Omental fat pad (tissue), 4 donors: ENCODE measurements around the gene HARS2. TPM values are rescaled to one million over a fixed set of nuclear protein-coding genes. Genes with fewer than 3 reads are reported as not detected.
"Not testable (repeated sequence)": the region's sequence is repeated elsewhere in the genome, so short reads cannot be mapped to it uniquely, and the experiment has no call there.

Experiments used
- ATAC-seq: fragments of 150-250 bp; one replicate; pipeline ENCODE4 v1.9.1; 2016; ENCODE audit warnings: mild to moderate bottlenecking, moderate library complexity; ENCODE audit not compliant: low FRiP score
- DNase-seq: peaks from one replicate; pipeline ENCODE4 v3.0.0-alpha.2; 2019; ENCODE audit warnings: low spot score
- small RNA-seq: library from RNA; depleted of rRNA; stranded (forward); fragments of <200 nt; gene quantifications from one replicate; pipeline ENCODE3, GENCODE V24; 2016
- total RNA-seq, 4 donors: library from RNA; depleted of rRNA; stranded (reverse); fragments of >200 nt; gene quantifications; one replicate each; pipeline ENCODE4 v1.1.0, GENCODE V29; 2016
- TF ChIP-seq, protein P1 (sequence below), 3 donors: fragments of 450-650 bp; IDR thresholded peaks; one replicate each; pipeline ENCODE4 v1.5.1; 2016 to 2017; ENCODE audit warnings: antibody characterized with exemption in 3 of 3, mild to moderate bottlenecking in 3 of 3, moderate library complexity in 2 of 3

The HARS2 gene
- total RNA-seq, 4 donors from 2014 or later = 11.9 to 30.9 (median 20.6) TPM

DNA sequence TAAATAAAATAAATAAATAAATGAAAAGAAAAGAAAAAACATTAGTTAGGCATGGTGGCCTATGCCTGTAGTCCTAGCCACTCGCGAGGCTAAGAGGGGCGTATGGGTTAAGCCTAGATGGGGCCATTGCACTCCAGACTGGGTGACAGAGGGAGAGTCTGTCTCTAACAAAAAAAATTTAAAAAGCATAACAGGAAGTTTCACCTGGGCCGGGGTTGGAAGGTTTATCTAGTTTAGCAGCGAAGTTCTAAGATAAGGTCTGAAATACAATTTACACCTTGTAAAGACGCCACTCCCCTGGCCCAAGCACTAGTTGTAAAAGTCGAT, 27.0 kb downstream of the HARS2 start:
- ATAC-seq = no peak
- DNase-seq = no peak
- TF ChIP-seq, protein P1, sequence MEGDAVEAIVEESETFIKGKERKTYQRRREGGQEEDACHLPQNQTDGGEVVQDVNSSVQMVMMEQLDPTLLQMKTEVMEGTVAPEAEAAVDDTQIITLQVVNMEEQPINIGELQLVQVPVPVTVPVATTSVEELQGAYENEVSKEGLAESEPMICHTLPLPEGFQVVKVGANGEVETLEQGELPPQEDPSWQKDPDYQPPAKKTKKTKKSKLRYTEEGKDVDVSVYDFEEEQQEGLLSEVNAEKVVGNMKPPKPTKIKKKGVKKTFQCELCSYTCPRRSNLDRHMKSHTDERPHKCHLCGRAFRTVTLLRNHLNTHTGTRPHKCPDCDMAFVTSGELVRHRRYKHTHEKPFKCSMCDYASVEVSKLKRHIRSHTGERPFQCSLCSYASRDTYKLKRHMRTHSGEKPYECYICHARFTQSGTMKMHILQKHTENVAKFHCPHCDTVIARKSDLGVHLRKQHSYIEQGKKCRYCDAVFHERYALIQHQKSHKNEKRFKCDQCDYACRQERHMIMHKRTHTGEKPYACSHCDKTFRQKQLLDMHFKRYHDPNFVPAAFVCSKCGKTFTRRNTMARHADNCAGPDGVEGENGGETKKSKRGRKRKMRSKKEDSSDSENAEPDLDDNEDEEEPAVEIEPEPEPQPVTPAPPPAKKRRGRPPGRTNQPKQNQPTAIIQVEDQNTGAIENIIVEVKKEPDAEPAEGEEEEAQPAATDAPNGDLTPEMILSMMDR (IDR thresholded peaks at IDR 0.05) = no peak

DNA sequence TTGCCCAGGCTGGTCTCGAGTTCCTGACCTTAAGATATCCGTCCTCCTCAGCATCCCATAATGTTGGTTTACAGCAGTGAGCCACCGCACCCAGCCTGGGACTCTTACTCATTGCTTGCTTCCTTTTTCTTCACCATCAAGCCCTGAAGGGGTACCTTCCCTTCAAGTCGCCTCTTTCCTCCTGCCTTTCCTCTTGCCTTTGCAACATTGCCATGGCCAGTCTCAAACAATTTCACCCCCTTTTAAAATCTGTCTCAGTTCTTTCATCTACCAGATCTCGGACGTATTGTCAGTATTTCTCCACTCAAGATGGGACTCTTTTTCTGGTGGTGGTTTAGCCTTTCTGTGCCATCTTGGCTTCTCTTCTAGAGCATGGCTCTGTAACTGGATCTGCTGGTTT, 29.5 kb downstream of the HARS2 start:
- not testable (repeated sequence) for ATAC-seq

DNA sequence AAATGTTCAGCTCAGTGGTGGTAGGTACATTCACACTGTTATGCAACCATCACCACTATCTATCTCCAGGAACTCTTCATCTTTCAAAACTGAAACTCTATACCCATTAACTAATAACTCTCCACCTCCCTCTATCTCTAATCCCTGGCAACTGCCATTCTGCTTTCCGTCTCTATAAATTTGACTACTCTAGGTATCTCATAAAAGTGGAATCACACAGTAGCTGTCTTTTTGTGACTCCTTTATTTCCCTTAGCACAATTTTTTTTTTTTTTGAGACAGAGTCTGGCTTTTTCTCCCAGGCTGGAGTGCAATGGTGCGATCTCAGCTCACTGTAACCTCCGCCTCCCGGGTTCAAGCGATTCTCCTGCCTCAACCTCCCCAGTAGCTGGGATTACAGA, 30.1 kb downstream of the HARS2 start:
- not testable (repeated sequence) for ATAC-seq

More for the DNA sequence above, 29.5 kb downstream of the HARS2 start:
- DNase-seq = not testable (repeated sequence)

DNA sequence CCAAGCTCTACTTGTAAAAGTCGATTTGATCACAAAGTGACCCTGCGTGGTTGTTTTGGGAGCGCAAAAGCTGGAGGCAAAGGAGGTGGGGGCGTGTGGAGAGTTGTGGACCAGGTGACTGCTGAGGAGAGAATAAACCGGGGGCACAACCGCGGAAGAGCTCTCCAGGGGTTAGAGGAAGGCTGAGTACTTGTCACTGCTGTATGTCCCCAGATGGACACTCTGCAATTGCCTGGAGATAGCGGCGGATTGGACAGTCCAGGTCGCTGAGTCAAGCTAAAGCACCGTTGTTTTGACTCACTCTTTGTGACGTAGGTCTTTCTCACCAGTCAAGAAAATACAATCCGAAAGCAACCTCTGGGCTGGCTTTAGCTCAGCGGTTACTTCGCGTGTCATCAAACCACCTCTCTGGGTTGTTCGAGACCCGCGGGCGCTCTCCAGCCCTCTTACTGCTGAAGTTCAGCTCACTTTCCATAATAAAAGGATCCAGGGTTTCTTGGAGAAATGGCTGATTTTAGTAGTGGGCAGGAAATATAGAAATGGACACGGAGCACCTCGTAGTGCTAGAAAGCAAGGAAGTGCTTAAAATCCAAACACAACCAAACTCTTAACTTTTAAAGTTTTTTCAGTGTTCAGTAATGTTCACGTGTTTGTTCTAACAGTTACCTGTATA, 34.7 kb downstream of the HARS2 start:
- DNase-seq = no peak
- TF ChIP-seq, protein P1 (IDR thresholded peaks at IDR 0.05) = no peak
- peak; percentile 81 for ATAC-seq

More for the DNA sequence above, 30.1 kb downstream of the HARS2 start:
- not testable (repeated sequence) for DNase-seq

DNA sequence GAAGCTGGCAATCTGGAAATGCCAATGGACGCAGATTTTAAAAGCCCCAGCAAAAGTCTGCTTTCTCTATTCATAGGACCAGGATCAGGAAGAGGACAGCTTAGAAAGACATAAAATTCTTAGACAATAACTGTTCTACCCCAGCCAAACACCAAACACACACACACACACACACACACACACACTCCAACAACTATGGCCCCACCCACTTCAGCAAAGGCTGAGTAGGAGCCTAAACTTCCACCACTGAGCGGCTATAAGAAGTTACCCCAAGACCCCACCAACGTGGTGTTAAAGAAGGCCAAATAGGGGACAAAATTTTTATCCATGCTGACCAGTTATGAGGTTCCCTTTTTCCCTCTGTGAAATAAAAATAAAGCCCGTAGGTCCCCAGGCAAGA, 41.8 kb downstream of the HARS2 start:
- DNase-seq = no peak
- no peak for ATAC-seq
- TF ChIP-seq, protein P1 (IDR thresholded peaks at IDR 0.05) = no peak

DNA sequence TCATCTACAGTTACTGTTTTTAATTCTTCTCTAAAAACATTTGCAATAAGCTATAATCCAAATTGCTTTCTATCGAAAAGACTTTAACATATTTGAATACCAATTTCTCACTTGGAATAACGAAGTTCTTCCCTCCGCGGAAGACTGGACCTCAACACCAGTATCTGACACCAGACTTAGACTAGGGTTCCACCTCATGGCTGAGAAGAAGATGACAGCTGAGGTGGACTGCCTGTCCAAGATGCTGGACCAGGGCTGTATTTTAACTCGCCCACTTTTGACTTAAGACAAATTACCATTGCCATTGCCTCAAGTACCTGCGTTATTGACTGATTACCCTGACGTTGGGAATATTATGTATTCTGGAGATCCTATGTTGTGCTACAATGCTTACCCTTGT, 43.1 kb downstream of the HARS2 start:
- DNase-seq (no peak), ATAC-seq (no peak)
- TF ChIP-seq, protein P1 (IDR thresholded peaks at IDR 0.05) = no peak

DNA sequence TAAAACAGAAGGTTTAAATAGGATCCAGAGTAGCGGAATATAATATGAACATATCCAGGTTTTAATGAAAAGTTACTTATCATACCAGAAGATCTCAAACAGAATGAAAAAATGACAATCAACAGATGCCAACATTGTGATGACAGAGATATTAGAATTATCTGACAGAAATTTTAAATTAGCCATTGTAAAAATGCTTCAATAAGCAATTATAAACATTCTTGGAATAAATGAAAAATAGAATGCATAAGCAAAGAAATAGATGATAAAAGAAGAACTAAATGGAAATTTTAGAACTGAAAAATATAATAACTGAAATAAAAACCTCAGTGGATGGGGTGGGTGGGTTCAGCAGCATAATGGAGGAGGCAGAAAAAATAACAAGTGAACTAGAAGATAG, 46.2 kb downstream of the HARS2 start:
- TF ChIP-seq, protein P1 (IDR thresholded peaks at IDR 0.05) = no peak
- DNase-seq = no peak
- no peak for ATAC-seq

DNA sequence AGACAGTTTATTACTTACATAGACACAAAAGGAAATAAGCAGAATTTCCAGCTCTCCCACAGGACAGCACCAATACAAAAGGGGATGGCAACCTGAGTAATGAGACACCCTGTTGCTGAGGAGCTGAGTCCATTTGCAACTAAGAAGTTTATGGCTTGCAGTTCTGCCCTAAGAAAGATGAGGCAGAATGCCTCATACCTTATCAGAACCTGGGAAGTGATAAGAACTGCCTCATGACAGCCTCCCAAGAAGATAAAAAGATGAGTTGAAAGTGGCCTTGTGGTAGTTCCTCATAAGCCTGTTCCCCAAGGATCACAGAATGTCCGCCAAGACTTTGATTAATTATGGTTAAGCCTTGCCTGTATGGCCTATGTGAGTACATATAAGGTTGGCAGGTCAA, 50.7 kb downstream of the HARS2 start:
- TF ChIP-seq, protein P1 (IDR thresholded peaks at IDR 0.05) = no peak
- no peak for ATAC-seq
- DNase-seq = no peak

Small RNAs within 50 kb of the gene (small RNA-seq; reads per million reads assigned to genes)
- 139 reads per million, percentile 97 among the genes with 10 or more reads in this experiment for gene VTRNA1-1
- 9.9 reads per million, percentile 88 among the genes with 10 or more reads in this experiment for gene VTRNA1-2
- 2.1 reads per million, percentile 42 among the genes with 10 or more reads in this experiment for gene VTRNA1-3

Other genes starting within 250 kb of the HARS2 start
- gene EIF4EBP3, start 143.8 kb upstream of the HARS2 start, total RNA-seq = 10 to 100 TPM; 22.9 to 35.7 (median 31.5) TPM
- gene SRA1, start 134.0 kb upstream of the HARS2 start, total RNA-seq = 10 to 100 TPM; 18.1 to 44.2 (median 24.3) TPM
- 10 to 100 TPM; 13.5 to 55.9 (median 33.2) TPM for gene APBB3, start 126.9 kb upstream of the HARS2 start, total RNA-seq
- gene SLC35A4, start 126.6 kb upstream of the HARS2 start, total RNA-seq = 10 to 100 TPM; 25.1 to 55.1 (median 38.1) TPM
- 100 to 1,000 TPM; 129 to 173 (median 158) TPM for gene CD14, start 58.3 kb upstream of the HARS2 start, total RNA-seq
- 10 to 100 TPM; 18.7 to 96.9 (median 29.8) TPM for gene TMCO6, start 52.0 kb upstream of the HARS2 start, total RNA-seq
- 10 to 100 TPM; 39.3 to 79.3 (median 62.2) TPM for gene NDUFA2, start 43.8 kb upstream of the HARS2 start, total RNA-seq
- 100 to 1,000 TPM in 2 of 4 donors, 10 to 100 TPM in 2; 76.0 to 129 (median 105) TPM for gene IK, start 43.6 kb upstream of the HARS2 start, total RNA-seq
- 10 to 100 TPM; 21.2 to 29.9 (median 25.2) TPM for gene WDR55, start 26.6 kb upstream of the HARS2 start, total RNA-seq
- gene DND1, start 17.9 kb upstream of the HARS2 start, total RNA-seq = 1 to 10 TPM in 2 of 4 donors, under 1 TPM in 2; 0.84 to 2.5 (median 1.3) TPM
- gene HARS1, start 85 bp upstream of the HARS2 start, total RNA-seq = 10 to 100 TPM; 49.6 to 76.6 (median 58.8) TPM
- 10 to 100 TPM; 38.3 to 49.6 (median 47.0) TPM for gene ZMAT2, start 9.0 kb downstream of the HARS2 start, total RNA-seq
- not detected for gene PCDHA1, start 94.7 kb downstream of the HARS2 start, total RNA-seq
- under 1 TPM in 3 of 4 donors, not detected in 1; 0.12 to 0.93 (median 0.47) TPM for gene PCDHA2, start 103.4 kb downstream of the HARS2 start, total RNA-seq
- gene PCDHA3, start 109.6 kb downstream of the HARS2 start, total RNA-seq = 1 to 10 TPM in 1 of 4 donors, under 1 TPM in 3; 0.25 to 3.1 (median 0.56) TPM
- gene PCDHA4, start 115.6 kb downstream of the HARS2 start, total RNA-seq = 1 to 10 TPM in 3 of 4 donors, under 1 TPM in 1; 0.60 to 1.5 (median 1.1) TPM
- under 1 TPM in 3 of 4 donors, not detected in 1; 0.31 to 0.47 (median 0.46) TPM for gene PCDHA5, start 130.2 kb downstream of the HARS2 start, total RNA-seq
- gene PCDHA6, start 136.5 kb downstream of the HARS2 start, total RNA-seq = 1 to 10 TPM in 2 of 4 donors, under 1 TPM in 2; 0.12 to 1.5 (median 0.99) TPM
- gene PCDHA7, start 142.8 kb downstream of the HARS2 start, total RNA-seq = 1 to 10 TPM in 2 of 4 donors, under 1 TPM in 2; 0.12 to 1.4 (median 0.86) TPM
- gene PCDHA8, start 149.7 kb downstream of the HARS2 start, total RNA-seq = under 1 TPM; 0.13 to 0.79 (median 0.35) TPM
- under 1 TPM in 3 of 4 donors, not detected in 1; 0.44 to 0.79 (median 0.56) TPM for gene PCDHA9, start 156.9 kb downstream of the HARS2 start, total RNA-seq
- gene PCDHA10, start 164.4 kb downstream of the HARS2 start, total RNA-seq = 1 to 10 TPM in 2 of 4 donors, under 1 TPM in 2; 0.48 to 2.5 (median 1.5) TPM
- 1 to 10 TPM in 1 of 4 donors, under 1 TPM in 3; 0.16 to 1.2 (median 0.49) TPM for gene PCDHA11, start 177.5 kb downstream of the HARS2 start, total RNA-seq
- 1 to 10 TPM in 2 of 4 donors, under 1 TPM in 2; 0.69 to 4.9 (median 1.1) TPM for gene PCDHA12, start 183.9 kb downstream of the HARS2 start, total RNA-seq
- 1 to 10 TPM in 3 of 4 donors, under 1 TPM in 1; 0.96 to 1.4 (median 1.2) TPM for gene PCDHA13, start 190.7 kb downstream of the HARS2 start, total RNA-seq
- gene PCDHAC1, start 234.8 kb downstream of the HARS2 start, total RNA-seq = 1 to 10 TPM in 2 of 4 donors, under 1 TPM in 2; 0.47 to 2.1 (median 0.87) TPM